NCI-H1092 treated with DMSO at 0.1 percent for 48 hours (cell line): ENCODE data around the gene RPS4Y1.
A peak's percentile ranks its signal among the peaks of the same experiment; 100 is the strongest.
"Not testable (repeated sequence)": the region's sequence is repeated elsewhere in the genome, so short reads cannot be mapped to it uniquely, and the experiment has no call there.

ENCODE experiments used
- DNase-seq: peaks from one replicate; lab custom pipeline; 2025; lab: John Stamatoyannopoulos, UW

The RPS4Y1 gene

GRCh38 chrY:2841471-2841893 is at the start of gene RPS4Y1:
RPS4Y1 (plus strand) TSS chrY:2841602; CDS start chrY:2841625, 23 bp downstream.
- peak; percentile 21 for DNase-seq

DNA sequence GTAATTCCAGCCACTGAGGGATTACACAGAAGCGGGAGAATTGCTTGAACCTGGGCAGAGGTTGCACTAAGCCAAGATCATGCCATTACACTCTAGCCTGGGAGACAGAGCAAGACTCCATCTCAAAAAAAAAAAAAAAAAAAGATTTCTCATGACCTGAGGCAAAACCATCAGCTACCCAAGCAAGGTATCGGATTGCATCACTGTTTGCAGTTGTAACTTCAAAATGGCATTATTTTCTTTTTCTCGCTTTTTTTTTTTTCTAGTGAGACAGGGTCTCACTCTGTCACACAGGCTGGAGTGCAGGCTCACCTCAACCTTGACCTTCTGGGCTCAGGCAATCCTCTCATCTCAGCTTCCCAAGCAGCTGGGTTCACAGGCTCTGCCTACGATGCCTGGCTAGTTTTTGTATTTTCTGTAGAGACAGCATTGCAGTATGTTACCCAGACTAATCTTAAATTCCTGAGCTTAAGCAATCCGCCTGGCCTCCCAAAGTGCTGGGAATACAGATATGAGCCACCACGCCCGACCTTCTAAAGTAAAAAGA is 44.4 kb upstream of the RPS4Y1 start:
- no peak for DNase-seq

GRCh38 chrY:2797991-2798390 is 43.4 kb upstream of the RPS4Y1 start:
- DNase-seq: no peak

DNA sequence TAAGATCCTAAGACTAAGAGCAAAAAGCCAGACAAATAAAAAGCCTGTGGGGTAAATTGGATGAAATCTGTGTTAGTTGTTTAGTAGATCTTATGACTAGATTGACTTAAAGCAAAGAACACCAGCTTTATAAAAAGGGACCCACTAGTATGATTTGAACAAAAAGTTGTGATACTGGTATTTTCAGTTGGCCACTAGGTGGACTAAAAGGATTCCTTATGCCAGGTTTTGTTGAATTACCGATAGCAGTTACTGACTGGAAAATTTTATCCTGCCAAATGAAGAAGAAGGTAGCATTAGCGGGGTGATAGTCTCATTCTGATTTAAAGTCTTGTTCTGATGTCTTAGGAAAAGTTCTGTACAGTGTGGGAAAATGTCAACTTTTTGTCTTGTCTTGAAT is 41.2 kb upstream of the RPS4Y1 start:
- no peak for DNase-seq

DNA sequence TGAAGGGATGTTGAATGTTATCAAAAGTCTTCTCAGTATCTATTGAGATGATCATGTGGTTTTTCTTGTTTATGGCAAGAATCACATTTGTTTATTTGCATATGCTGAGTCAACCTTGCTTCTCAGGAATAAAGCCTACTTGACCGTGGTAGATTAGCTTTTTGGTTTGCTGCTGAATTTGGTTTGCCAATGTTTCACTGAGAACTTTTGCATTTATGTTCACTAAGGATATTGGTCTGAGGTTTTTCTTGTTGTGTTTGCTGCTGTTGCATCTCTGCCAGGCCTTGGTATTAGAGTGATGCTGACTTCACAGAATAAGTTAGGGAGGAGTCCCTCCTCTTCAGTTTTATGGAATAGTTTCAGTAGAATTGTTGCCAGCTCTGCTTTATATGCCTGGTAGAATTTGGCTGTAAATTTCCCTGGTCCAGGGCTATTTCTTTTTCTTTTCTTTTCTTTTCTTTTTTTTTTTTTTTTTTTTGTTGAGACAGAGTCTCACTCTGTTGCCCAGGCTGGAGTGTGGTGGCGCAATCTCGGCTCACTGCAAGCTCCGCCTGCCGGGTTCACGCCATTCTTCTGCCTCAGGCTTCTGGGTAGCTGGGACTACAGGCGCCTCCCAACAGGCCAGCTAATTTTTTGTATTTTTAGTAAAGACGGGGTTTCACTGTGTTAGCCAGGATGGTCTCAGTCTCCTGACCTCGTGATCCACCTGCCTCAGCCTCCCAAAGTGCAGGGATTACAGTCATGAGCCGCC is 24.1 kb upstream of the RPS4Y1 start:
- DNase-seq: not testable (repeated sequence)

- DNase-seq: no peak
Measured at GRCh38 chrY:2824471-2824870, 16.9 kb upstream of the RPS4Y1 start.

DNA sequence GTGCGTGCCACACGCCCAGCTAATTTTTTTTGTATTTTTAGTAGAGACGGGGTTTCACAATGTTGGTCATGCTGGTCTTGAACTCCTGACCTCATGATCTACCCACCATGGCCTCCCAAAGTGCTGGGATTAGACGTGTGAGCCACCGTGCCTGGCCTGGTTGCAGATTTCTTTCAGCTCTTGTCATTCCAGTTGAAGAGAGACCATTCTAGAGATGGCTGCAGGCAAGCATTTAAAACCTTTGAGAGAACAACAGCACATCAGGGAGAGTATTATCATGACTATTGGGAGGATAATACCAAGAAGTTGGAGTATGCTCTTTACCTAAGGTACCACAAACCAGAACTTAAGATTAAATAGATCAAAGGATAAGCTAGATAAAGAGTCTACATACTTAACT is 12.9 kb upstream of the RPS4Y1 start:
- DNase-seq: no peak

- no peak for DNase-seq
Measured at GRCh38 chrY:2835230-2835629, 6.2 kb upstream of the RPS4Y1 start.

DNA sequence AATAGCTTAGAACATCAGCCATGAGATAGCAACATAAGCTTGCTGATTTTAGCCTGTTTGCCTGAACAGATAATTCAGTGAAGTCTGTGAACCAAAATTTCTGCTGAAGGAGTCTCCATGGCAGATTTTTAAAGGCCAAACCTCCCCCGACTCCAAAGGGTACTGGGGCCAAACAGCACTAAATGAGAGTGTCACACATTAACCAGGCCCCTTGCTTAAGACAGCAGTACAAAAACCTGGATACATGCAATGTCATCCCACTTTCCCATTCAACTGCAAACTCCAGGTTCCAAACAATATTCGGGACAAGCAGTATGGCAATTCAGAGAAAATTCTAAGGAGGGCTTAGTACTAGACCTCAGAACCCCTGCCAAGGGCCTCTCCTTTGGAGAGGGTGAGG is 4.3 kb upstream of the RPS4Y1 start:
- no peak for DNase-seq

GRCh38 chrY:2837932-2838331 is 3.5 kb upstream of the RPS4Y1 start:
- DNase-seq: no peak

DNA sequence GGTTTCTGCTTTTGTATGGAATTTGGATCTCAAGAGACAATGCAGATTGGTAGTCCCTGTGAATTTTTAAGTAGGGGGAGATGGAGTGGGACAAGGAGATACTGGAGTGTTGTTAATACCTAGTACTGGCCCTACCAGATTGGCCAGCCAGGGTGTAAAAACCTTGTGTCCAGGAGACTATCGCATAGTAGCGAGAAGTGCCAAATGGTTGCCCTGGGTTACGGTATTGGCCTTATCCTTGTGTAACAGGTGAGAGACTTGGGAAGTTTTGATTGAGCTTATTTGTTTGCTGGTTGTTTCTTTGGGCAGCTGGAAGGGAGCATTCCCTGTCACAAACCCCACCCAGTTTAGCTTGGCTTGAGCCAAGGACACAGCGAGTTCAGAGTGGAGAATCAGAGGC is 5.4 kb downstream of the RPS4Y1 start:
- no peak for DNase-seq

DNA sequence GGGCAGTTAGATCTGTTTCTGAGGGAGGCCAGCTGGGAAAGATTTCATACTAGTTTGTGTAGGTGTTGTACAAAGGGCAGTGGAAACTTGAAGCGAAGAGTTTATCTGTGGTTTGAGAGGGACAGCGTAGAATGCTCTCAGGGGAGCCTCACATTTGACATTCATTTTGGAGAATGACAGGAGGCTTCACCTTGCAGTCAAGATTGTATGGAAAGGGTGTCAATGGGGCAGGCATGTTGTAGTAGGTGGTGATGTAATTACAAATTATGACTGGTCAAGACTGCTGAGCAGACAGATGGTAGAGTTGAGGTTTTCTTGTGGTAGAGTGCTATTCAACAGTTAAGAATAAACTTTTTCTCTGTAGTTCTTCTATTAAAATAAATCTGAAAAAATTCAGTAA is 7.0 kb downstream of the RPS4Y1 start:
- no peak for DNase-seq

- no peak for DNase-seq
Measured at GRCh38 chrY:2849368-2849767, 8.0 kb downstream of the RPS4Y1 start.

DNA sequence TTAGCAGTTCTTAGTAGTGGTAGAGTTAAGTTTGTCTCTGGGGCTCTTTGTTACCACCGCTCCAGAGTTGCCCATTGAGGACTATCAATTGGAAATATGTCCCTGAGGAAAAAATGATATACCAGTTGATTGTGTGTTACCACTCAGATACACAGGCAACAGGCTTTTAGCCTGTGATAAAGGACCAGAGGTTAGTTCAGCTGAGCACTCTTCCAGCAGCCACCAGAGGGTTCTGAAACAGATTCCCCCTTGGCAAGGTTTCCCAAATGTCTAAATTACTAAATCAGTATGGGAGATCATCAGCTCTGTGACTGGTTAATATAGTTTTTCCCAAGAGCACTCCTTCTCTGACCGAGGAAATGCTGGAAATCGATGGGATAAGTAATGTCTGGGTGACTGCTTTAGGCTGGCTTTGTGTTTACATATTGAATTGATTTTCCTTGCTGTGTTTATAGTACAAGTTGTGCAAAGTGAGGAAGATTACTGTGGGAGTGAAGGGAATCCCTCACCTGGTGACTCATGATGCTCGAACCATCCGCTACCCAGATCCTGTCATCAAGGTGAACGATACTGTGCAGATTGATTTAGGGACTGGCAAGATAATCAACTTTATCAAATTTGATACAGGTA is 12.9 kb downstream of the RPS4Y1 start:
- DNase-seq: no peak

GRCh38 chrY:2857068-2857467 is 15.7 kb downstream of the RPS4Y1 start:
- no peak for DNase-seq

- DNase-seq: no peak
Measured at GRCh38 chrY:2857686-2858085, 16.3 kb downstream of the RPS4Y1 start.

GRCh38 chrY:2859782-2860181 is 18.4 kb downstream of the RPS4Y1 start:
- no peak for DNase-seq

GRCh38 chrY:2860511-2860910 is 19.1 kb downstream of the RPS4Y1 start:
- no peak for DNase-seq

DNA sequence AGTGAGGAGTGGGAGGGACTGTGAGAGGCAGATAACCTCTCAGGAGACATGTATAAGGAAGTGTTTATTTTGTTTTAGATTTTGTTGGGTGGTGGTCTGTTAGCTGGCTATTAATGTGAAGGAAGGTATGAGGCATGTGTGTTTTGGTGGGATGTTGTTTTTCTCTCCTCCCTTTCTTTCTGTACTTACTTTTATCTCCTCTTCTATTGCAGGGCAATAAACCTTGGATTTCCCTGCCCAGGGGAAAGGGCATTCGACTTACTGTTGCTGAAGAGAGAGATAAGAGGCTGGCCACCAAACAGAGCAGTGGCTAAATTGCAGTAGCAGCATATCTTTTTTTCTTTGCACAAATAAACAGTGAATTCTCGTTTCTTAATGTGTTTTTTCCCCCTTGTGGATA is 25.2 kb downstream of the RPS4Y1 start:
- DNase-seq: no peak

DNA sequence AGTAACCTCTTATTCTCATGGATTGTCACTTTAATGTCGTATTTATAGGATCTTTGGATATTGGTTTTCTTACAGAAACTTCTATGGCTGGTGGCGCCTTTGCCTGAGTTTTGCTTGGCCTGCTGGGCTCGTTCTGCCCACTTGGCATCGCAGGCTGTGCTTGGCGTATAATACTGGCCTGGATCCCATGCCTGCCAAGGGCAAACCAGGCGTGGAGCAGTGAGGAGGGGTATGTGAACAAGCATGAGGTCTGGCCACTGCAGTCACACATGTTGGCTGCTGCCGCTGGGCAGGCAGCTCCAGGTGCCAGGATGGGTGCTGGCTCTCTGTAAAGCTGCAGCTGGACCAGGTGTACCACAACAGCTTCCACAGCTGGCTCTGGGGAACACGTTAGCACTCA is 26.1 kb downstream of the RPS4Y1 start:
- DNase-seq: no peak

DNA sequence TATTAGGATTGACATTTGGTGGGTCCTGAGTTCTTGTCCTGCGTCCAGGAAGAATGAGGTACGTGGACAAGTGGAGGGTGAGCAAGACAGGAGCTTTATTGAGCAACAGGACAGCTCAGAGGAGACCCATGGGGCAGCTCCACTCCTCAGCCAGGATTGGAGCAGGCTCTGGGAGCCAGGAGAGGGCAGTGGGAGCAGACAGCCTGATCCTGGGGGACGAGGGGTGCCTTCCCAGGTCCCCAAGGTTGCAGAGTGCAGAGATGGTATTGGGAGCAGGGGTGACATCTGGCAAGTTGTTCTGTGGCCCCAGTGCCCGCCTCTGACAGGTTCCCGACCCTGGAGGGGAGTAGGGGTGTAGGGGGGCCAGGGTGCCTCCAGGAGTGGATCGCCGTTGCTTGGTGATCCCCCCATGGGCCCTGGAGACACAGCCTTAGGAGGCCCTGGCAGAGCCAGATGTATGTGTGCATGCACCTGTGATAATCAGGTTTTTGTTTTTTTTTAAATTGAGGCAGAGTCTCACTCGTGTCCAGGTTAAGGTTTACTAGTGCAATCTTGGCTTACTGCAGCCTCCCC is 26.7 kb downstream of the RPS4Y1 start:
- no peak for DNase-seq

GRCh38 chrY:2872234-2872633 is 30.8 kb downstream of the RPS4Y1 start:
- DNase-seq: not testable (repeated sequence)

- DNase-seq: no peak
Measured at GRCh38 chrY:2874211-2874610, 32.8 kb downstream of the RPS4Y1 start.
